Effector memory CD4-positive, alpha-beta T cell (primary cell): ENCODE data around the gene HSPA12A.

Source experiments
- DNase-seq, 3 donors: peaks; one replicate each; pipeline ENCODE4 v3.0.0-alpha.2; 2020
- H3K27ac ChIP-seq: 2 replicates; pipeline ENCODE4 v1.7.0; 2013; ENCODE audit warnings: mild to moderate bottlenecking, low read length, moderate library complexity; ENCODE audit not compliant: insufficient read depth, poor library complexity, severe bottlenecking
- H3K27me3 ChIP-seq: replicated peaks from 2 replicates; pipeline ENCODE4 v1.7.0; 2013; ENCODE audit warnings: mild to moderate bottlenecking, low read length; ENCODE audit not compliant: insufficient read depth, control insufficient read depth, poor library complexity, severe bottlenecking
- H3K36me3 ChIP-seq: 2 replicates; pipeline ENCODE4 v1.7.0; 2013; ENCODE audit warnings: mild to moderate bottlenecking, low read length, moderate library complexity; ENCODE audit not compliant: control insufficient read depth, insufficient read depth
- H3K4me1 ChIP-seq: 2 replicates; pipeline ENCODE4 v1.7.0; 2013; ENCODE audit warnings: low read length, mild to moderate bottlenecking; ENCODE audit not compliant: control insufficient read depth, insufficient read depth, poor library complexity, severe bottlenecking
- H3K4me3 ChIP-seq: 2 replicates; pipeline ENCODE4 v1.7.0; 2013; ENCODE audit warnings: low read length, low read depth, mild to moderate bottlenecking; ENCODE audit not compliant: insufficient read depth, poor library complexity, severe bottlenecking
- H3K9me3 ChIP-seq: 2 replicates; pipeline ENCODE4 v1.7.0; 2013; ENCODE audit warnings: mild to moderate bottlenecking, low read length, moderate library complexity; ENCODE audit not compliant: control insufficient read depth

The HSPA12A gene

GRCh38 chr10:116625845-116626244, 116.5 kb downstream of the HSPA12A start:
- H3K27ac ChIP-seq = no peak overlapping the region
- no peak for DNase-seq
- H3K4me1 ChIP-seq = no peaks in the 10 kb centered on the region
- H3K4me3 ChIP-seq = no peak overlapping the region
- H3K9me3 ChIP-seq = no peaks in the 10 kb centered on the region
- no peaks in the 10 kb centered on the region for H3K27me3 ChIP-seq
- H3K36me3 ChIP-seq = no peaks in the 10 kb centered on the region

GRCh38 chr10:116621934-116622655, 120.3 kb downstream of the HSPA12A start:
- no peak overlapping the region for H3K4me3 ChIP-seq
- no peak for DNase-seq
- no peaks in the 10 kb centered on the region for H3K9me3 ChIP-seq
- no peak overlapping the region for H3K27ac ChIP-seq
- no peaks in the 10 kb centered on the region for H3K36me3 ChIP-seq
- H3K27me3 ChIP-seq = no peaks in the 10 kb centered on the region
- H3K4me1 ChIP-seq = no peaks in the 10 kb centered on the region

- Histone ChIP-seq H3K9me3 (no peaks in the 10 kb centered on the region), H3K36me3 (no peaks in the 10 kb centered on the region), H3K4me1 (no peaks in the 10 kb centered on the region), H3K4me3 (no peak overlapping the region), H3K27ac (no peak overlapping the region), H3K27me3 (no peaks in the 10 kb centered on the region)
- DNase-seq = no peak
Measured at GRCh38 chr10:116621476-116621875, 120.9 kb downstream of the HSPA12A start.
